GM19328 (cell line): ENCODE data around the gene COBLL1.

Experiments
- ATAC-seq: cut with Tn5 transposase; IDR thresholded peaks from one replicate; pipeline ENCODE4 v1.9.1; 2021; ENCODE audit warnings: mild to moderate bottlenecking, moderate library complexity; ENCODE audit not compliant: unreplicated experiment

Gene COBLL1

DNA sequence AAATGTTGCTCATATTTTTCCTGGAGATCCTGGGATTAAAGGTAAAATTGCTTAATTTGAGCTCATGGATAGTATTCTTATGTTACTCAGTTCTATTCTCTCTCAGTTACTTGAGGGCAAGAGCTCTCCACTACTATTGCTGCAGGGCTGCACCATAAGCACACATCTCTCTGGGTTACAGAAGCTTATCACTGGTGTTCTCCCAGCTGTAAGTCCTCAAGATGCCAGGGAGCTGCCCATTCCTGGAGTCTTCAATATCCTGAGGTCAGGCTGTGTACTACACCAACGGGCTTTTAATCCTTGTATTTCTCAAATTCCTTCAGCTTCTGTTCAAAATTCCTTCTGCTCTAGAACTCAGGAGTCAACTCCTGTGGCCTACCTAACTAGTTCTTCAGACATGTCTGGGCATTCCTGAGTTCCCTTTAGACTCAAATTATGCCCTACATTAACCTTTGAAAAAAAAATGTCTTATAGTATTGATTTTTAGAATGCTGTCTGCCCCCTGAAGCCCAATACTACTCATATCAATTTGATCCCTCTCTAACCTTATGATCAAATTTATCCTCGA is 17.7 kb upstream of the COBLL1 start:
- no peak for ATAC-seq

DNA sequence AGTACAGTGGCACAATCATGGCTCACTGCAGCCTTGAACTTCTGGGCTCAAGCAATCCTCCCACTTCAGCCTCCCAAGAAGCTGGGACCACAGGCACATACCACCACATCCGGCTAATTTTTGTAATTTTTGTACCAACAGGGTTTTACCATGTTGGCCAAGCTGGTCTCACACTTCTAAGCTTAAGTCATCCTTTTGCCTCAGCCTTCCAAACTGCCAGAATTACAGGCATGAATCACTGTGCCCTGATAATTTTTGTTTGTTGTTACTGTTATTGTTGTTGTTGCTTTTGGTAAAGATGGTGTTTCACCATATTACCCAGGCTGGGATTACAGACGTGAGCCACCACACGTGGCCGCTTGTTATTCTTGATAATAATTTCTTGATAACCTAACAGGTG is 10.5 kb upstream of the COBLL1 start:
- no peak for ATAC-seq

DNA sequence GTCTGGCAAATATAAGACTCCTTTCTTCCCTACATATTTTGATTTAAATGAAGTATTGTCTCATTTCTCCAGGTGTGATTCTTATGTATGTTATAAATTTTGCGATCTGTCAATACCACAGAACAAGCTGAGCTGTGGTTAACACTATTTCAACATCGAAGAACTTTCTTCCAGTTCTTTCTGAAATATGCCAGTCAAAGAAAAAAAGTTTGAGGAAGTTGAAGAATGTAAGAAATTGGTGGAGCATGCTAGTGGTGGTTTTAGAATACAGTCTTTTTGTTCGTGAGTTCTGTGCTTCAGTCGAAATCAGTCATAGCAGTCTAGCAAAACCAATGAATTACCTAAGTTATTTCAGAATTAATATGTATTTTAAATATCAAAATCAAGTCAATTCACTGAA is 8.6 kb upstream of the COBLL1 start:
- no peak for ATAC-seq

DNA sequence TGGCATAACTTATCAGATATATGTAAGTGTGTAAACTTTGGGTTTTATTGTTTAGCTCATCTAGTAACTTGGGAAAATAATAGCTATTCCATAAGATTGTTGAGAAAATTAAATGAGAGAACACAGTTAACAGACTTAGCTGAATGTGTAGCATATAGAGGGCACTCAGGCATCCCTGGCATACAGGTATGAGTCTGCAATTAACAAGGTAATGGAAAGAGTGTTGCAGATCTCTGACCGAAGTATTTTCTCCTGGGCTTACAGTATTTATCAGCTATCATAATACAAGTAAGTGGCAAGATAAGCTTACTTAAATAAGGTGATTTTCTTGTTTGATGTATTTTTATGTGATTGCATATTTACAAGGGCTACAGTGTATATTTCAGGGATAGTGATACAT is 7.9 kb upstream of the COBLL1 start:
- ATAC-seq: no peak

DNA sequence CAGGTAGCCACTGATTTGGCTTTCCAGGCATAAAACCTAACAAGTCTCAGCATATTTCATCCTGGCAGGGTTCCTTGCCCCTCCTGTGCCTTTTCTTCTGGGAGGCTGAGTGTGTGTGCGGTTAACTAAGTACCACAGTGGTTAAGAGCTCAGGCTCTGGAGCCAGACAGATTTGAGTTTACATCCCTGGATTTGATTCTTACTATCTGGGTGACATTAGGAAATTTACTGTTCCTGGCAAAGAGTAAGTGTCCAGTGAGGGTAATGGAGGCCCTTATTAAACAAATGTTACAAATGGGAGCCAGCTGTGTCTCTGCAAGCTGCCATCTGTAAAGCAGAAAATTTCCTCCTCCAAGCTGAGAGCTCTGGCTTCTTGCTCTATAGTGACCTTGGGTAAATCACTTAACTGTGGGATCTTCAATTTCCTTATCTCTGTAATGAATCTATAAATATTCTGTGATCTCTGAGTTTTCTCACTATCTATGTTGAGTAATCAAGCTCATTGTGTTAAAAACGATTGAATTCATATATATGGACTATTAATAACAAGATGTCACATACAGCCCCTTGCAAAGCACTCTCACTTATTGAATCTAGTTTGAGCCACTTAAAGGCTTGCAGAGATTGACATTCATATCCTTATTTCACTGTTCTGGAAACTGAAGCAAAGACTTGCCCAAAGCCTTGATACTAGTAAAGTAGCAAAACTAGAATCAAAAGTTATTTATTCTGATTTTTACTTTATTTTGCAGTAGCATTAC is 6.5 kb upstream of the COBLL1 start:
- ATAC-seq: no peak

DNA sequence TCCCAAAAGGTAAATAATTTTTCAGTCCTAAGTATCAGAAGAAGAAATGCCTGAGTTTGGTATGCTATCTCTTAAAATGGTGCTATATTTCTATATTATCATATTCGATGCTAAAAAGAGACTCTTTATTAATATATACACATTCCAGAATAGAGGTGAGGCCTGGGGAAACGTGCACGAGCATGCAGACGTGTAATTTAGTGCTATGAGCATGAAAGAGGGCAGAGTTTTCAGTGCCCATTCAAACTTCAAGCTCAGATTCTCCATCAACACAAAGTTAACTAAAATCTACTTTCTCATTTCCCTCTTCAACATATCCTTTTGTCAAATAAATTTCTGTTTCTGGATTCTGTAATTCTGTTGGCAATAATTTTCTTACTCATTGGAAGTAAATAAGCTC is 5.7 kb upstream of the COBLL1 start:
- ATAC-seq: no peak

DNA sequence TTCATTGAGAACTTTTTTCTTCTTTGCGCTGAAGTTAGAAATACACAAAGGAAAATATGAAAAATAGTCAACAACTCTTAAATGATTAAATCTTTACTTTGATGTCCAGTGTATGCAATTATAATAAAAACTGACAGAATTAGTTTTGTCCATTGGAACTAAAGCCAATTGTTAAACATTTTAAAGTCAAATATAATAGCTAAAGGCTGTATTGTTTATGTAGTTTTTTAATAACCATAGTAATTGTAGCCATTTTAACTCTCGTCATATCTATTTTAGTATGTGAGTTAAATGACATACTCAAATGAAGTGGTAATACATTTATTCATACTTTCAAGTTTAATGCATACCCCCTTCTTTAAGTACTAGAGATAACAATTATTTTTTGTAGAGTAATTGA is 4.7 kb upstream of the COBLL1 start:
- ATAC-seq: no peak

DNA sequence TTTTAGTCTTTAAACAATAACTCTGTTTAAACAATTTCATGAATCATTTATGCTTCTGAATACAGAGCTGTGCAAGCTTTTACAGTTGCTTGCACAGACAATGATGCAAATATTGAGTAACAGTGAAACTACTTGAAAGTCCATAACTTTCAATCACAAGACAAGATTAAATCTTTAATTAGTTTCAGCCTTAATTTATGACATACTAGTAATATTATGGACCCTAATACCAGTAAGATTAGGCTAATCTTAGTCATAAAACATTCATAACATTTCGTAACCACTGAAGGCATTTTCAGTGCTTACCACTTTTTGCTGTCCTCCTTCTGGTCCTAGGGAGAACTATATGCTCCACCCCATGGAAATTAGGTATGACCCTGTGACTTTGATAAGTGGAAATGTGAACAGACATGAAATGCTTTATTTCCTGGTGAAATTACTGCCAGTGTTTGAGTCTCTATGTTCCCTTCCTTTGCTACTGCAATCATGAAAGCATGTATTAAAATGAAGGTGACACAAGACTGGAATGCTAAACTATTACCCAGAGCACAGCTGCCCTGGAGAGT is 1.8 kb upstream of the COBLL1 start:
- no peak for ATAC-seq

DNA sequence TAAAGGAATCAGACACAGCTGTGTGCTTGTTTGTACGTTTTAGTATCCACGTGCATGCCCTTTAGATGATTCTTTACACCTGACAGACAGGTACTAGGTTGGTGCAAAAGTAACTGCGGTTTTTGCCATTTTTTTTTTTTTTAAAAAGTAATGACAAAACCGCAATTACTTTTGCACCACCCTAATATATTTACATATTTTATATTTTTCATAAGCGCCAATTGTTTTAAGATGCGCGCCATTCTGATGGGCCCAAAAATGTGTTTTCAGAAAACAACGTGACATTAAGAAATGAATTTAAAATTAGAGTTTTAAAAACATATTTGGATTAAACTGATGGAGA is 972 bp upstream of the COBLL1 start:
- ATAC-seq: no peak

DNA sequence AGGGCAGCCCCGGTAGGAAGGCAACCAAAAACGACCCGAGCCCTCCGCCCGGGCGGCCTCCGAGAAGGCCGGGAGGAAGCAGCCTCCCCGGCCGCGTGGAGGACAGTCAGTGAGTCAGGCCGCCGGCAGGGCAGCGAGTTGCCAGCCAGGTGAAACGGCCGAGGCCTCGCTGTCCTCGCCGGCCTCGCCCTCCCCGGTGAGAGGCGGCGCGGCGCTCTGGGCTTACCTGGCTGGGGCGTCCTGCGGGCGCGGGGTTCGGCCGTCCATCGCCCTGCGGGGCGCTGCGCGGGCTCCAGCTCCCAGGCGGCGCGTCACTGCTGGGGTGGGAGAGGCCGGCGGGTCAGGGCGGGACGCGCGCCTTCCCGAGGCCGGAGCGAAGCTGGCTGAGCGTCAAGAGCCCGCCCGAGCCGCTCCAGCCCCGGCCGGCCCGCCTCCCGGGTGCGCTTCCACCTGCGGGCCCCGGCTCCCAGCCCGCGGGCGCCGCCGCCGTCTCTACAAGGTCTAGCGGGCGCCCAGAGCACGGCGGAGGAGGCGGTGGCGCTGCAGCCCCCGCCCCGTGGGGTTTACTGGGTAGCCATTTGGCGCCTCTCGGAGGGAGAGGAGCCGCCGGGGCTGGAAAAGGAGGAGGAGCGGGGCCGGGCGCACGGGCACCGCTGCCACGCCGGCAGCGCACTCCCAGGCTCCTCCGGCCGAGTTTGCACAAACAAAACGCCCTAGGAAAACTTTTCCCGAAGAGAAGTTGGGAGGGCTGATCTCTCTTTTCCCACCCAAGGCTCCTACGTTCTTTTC is 499 bp downstream of the COBLL1 start:
- ATAC-seq: peak; percentile 53

DNA sequence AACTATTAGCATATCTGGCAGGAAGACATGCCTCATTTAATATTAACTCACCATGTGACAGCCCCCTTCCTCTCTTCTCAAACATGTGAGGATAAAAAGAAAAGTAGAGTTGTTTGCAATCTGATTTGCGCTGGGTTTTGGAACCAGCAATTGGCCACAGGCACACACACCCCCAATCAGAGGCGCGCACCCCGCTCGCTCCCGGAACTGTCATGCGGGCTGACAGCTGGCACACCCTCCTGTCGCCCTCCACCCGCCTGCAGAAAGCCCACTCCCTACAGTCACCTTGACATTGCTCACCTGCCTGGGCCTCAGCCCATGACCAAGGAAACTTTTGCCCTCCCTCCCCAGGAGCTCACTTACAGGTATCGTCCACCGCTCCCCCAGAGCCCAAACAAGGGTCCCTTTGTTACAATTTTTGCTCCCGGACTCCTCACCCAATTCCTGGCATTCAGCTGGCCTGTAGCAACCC is 1.1 kb downstream of the COBLL1 start:
- no peak for ATAC-seq

DNA sequence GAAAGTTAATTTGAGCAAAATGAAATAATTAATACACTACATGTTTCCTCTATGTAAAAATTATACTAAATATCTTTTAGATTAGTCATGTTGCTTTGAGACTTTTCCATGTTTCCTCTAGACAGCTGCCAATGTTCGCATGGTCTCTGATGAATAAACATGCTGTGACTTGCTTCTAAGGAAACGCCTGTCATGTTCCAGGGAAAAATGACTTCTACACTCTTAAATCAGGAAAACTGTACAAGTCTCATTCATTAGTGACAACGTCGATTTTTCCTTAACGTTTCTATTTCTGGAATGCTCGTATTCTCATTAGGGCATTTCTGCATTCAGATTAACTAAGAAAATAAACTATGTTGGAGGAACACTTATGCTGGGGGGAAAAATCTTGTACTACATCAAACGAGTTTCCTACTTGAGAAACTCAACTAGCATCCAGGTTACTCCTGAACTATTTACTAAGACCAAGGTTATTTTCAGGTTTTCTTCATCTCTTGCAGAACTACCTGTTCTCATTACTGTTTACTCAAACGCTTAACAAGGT is 1.6 kb downstream of the COBLL1 start:
- no peak for ATAC-seq

DNA sequence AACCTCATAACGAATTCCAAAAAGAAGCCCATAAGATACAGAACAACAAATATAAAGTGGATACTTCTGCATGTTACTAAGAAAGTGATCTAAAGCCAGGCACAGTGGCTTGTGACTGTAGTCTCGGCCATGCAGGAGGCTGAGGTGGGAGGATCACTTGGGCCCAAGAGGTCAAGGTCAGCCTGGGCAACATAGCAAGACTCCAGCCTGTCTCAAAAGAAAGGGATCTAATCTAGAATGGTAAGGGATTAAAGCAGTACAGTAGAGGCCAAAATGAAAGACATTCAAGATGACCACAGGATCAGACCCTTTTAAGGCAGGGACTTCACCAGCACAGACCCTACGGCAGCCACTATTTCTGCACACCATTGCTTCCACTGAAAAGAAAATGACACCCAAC is 3.8 kb downstream of the COBLL1 start:
- ATAC-seq: no peak

DNA sequence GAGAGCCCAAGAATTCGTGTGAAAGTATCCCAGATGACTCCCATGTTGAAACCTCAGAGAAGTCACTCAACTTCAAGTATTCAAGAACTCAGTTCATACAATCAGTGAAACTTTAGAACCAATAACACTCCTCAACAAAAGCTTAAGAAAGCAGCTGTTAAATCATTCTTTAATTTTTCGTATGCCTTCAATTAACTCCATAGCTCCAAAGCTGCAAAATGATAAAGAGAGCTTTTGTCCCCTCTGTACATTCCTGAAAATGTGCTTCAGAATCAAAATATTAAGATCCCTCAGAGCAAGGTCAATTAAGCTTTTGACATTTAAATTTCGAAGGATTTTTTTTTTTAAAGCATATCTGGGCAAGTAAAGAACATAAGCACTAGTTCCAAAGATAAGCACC is 4.7 kb downstream of the COBLL1 start:
- ATAC-seq: no peak

DNA sequence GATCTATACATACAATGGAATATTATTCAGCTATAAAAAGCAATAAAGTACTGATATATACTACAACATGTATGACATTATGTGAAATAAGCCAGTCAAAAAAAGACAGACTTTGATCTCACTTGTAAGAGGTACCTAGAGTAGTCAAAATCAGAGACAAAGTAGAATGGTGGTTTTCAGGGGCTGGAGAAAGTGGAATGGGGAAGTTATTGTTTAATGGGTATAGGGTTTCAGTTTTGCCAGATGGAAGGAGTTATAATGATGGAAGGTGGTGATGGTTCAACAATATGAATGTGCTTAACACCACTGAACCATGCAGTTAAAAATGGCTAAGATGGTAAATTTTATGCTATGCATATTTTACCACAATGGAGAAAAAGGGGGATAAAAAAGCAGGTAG is 6.3 kb downstream of the COBLL1 start:
- ATAC-seq: no peak

DNA sequence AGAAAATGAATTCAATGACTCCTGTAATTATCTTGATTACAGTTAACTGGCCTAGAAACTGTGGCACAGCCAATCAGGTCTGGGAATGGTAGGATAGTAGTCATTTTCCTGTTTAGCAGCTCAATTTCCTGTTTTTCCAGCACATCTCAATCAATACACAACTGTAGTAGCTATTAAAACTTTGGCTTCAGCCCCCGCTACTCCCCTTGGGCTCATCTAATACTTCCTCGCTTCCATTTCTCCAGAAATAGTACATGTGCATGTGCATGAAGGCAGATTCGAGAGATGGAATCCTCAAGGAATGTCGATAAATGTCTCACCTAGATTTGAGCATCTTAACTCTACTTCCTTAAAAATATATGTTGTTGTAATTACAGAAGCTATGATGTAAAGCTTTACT is 9.7 kb downstream of the COBLL1 start:
- ATAC-seq: no peak

DNA sequence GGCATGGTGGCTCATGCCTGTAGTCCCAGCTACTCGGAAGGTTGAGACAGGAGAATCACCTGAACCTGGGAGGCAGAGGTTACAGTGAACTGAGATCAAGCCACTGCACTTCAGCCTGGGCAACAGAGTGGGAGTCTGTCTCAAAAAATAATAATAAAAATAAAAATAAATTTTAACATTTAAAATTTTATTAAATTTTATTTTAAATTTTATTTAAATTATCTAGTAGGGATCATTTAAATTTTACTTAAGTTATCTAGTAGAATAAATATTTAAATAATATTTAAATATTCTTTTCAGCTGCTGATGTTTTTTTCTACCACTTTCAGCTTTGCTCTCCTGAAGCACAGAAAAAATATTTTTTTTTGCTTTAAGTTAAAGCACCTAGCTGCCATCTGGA is 10.4 kb downstream of the COBLL1 start:
- ATAC-seq: no peak

DNA sequence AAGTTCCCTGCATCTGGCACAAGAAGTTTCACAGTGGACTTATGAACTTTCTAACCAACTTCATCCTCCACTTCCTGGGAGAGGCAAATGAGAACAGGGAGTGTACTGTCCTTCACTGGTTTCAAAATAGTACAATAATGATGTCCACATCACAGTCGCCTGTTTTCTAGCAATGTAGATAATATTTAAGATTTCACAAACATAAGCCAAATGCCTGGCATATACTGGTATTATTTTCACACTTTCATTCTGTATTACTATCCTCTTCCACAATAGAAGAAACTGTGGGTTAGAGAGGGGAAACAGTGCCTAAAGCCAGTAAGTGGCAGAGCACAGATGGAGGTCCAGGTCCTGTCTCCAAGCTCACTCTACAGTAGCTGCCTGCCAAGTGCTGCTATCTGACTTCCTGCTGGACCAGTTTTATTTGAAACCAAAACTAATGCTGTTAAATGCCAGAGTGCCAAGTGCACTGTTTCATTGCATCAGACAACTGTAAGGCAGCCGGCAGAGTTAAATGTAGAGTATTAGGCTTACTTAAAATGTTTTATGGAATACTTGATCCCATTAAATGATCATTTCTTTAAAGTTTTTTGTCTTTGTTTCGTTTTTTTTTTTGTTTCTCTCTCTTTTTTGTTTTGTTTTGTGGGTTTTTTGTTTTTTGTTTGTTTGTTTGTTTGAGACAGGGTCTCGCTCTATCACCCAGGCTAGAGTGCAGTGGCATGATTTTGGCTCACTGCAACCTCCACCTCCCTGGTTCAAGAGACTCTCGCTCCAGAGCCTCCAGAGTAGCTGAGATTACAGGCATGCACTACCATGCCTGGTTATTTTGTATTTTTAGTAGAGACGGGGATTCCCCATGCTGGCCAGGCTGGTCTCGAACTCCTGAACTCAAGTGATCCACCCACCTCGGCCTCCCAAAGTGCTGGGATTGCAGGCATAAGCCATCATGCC is 15.1 kb downstream of the COBLL1 start:
- no peak for ATAC-seq

DNA sequence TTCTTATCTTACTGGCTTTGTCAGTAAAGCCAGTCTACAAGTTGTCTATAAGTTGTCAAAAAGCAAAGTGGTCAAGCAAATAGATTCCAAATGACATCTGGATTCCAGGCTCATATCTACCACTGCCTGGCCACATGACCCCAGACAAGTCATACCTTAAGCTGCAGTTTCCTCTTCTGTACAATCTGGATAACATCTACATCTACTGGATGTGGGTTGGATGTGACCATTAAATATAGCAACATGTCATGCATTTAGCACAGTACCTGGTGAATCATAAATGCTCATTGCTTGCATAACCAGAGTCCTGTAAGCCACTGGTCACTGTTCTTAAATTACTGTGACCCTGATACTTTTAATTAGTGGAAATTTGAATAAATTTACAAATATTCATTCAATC is 16.8 kb downstream of the COBLL1 start:
- no peak for ATAC-seq

DNA sequence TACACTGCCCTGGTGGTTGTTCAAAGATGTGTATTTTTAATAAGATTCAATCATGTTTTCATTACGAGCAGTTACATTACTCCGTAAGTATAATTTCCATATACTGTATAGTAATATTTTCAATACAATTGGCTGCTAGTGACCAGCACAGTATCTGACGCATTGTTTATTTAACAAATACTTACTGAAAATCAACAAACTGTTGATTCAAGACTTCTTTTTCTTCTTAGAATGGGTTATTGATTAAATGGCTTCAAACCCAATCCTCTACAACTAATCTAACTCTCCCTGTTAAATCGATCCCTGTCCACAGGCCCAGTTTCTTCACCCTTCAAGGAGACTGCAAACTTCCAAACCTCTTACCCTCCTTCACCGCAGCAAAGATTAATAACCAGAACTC is 18.5 kb downstream of the COBLL1 start:
- no peak for ATAC-seq
